DOHH2 (cell line): ENCODE results near the gene TMPRSS9.
"Not testable (repeated sequence)": the region's sequence is repeated elsewhere in the genome, so short reads cannot be mapped to it uniquely, and the experiment has no call there.

ENCODE experiments used
- H3F3A ChIP-seq: fragments of 200-600 bp; sonication (generic), shearing (Covaris generic); 2 replicates; pipeline ENCODE4 v1.6.0; 2016; ENCODE audit warnings: antibody characterized with exemption, mild to moderate bottlenecking; ENCODE audit not compliant: control insufficient read depth, insufficient read depth
- H3K27ac ChIP-seq: fragments of 200-600 bp; sonication (generic); 2 replicates; pipeline ENCODE4 v1.5.1; 2014; ENCODE audit warnings: low read depth, mild to moderate bottlenecking, low read length, moderate library complexity
- H3K27me3 ChIP-seq: fragments of 200-600 bp; sonication (generic); 2 replicates; pipeline ENCODE4 v1.6.1; 2014; ENCODE audit warnings: mild to moderate bottlenecking, low read length, mixed read lengths; ENCODE audit not compliant: control insufficient read depth
- H3K36me3 ChIP-seq: fragments of 200-600 bp; sonication (generic); 2 replicates; pipeline ENCODE4 v1.6.1; 2014; ENCODE audit warnings: mild to moderate bottlenecking, low read length, moderate library complexity, mixed read lengths; ENCODE audit not compliant: control insufficient read depth
- H3K4me1 ChIP-seq: fragments of 200-600 bp; sonication (generic); 2 replicates; pipeline ENCODE4 v1.6.1; 2014; ENCODE audit warnings: mild to moderate bottlenecking, low read length, mixed read lengths; ENCODE audit not compliant: control insufficient read depth
- H3K4me2 ChIP-seq: fragments of 200-600 bp; sonication (generic); 2 replicates; pipeline ENCODE4 v1.6.0; 2014; ENCODE audit warnings: mild to moderate bottlenecking, low read length, moderate library complexity
- H3K4me3 ChIP-seq: fragments of 200-600 bp; sonication (generic); 2 replicates; pipeline ENCODE4 v1.5.1; 2014; ENCODE audit warnings: mild to moderate bottlenecking, low read length, mixed read lengths
- H3K79me2 ChIP-seq: fragments of 200-600 bp; sonication (generic); 2 replicates; pipeline ENCODE4 v1.6.1; 2014; ENCODE audit warnings: mild to moderate bottlenecking, low read length, mixed read lengths; ENCODE audit not compliant: control insufficient read depth
- H3K9me2 ChIP-seq: fragments of 200-600 bp; sonication (generic); replicated peaks from 2 replicates; pipeline ENCODE4 v1.6.1; 2014; ENCODE audit warnings: mild to moderate bottlenecking, low read length, mixed read lengths; ENCODE audit not compliant: control insufficient read depth
- H3K9me3 ChIP-seq: fragments of 200-600 bp; sonication (generic); 2 replicates; pipeline ENCODE4 v1.6.1; 2014; ENCODE audit warnings: antibody characterized with exemption, low read length, mixed read lengths; ENCODE audit not compliant: control insufficient read depth, insufficient read depth
- H4K20me1 ChIP-seq: fragments of 200-600 bp; sonication (generic); 2 replicates; pipeline ENCODE4 v1.6.0; 2014; ENCODE audit warnings: low read depth, mild to moderate bottlenecking, antibody characterized with exemption, low read length, moderate library complexity; ENCODE audit not compliant: control insufficient read depth, insufficient read depth
- EZH2phosphoT487 ChIP-seq: fragments of 200-600 bp; sonication (generic); IDR thresholded peaks from 2 replicates; pipeline ENCODE4 v1.6.1; 2017; ENCODE audit warnings: borderline replicate concordance, mild to moderate bottlenecking, antibody characterized with exemption, low read length, moderate library complexity, mixed read lengths
- TF ChIP-seq, protein P1 (sequence below): fragments of 200-600 bp; sonication (generic); IDR thresholded peaks from one replicate; pipeline ENCODE4 v1.5.1; 2014; ENCODE audit warnings: antibody characterized with exemption, mild to moderate bottlenecking, low read depth, low read length; ENCODE audit not compliant: poor library complexity, severe bottlenecking

Gene TMPRSS9

DNA sequence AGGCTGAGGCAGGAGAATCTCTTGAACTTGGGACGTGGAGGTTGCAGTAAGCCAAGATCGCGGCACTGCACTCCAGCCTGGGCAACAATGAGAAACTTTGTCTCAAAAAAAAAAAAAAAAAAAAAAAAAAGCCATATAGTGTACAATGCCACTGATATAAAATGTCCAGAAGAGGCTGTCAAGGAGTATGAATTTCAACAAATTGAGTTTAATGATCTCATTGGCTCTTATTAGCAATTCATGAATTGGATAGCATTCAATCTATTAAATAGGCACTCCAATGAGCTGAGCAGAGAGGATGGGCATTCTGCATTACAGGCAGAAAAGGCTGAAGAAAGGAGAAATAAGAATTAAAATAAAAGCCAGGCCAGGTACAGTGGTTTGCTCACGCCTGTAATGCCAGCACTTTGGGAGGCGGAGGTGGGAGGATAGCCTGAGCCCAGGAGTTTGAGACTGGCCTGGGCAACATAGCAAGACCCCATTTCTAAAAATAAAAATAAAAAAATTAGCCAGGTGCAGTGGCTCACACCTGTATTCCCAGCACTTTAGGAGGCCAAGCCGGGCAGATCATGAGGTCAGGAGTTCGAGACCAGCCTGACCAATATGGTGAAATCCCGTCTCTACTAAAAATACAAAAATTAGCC lies 97.5 kb downstream of the TMPRSS9 start:
- H3K9me3 ChIP-seq: no peaks in the 10 kb centered on the region
- H3F3A ChIP-seq: no peaks in the 10 kb centered on the region
- peaks cover 52% of the 10 kb centered on the region for H3K4me1 ChIP-seq
- peaks cover 45% of the 10 kb centered on the region for H3K79me2 ChIP-seq
- H3K36me3 ChIP-seq: peaks cover 26% of the 10 kb centered on the region
- TF ChIP-seq, protein P1, sequence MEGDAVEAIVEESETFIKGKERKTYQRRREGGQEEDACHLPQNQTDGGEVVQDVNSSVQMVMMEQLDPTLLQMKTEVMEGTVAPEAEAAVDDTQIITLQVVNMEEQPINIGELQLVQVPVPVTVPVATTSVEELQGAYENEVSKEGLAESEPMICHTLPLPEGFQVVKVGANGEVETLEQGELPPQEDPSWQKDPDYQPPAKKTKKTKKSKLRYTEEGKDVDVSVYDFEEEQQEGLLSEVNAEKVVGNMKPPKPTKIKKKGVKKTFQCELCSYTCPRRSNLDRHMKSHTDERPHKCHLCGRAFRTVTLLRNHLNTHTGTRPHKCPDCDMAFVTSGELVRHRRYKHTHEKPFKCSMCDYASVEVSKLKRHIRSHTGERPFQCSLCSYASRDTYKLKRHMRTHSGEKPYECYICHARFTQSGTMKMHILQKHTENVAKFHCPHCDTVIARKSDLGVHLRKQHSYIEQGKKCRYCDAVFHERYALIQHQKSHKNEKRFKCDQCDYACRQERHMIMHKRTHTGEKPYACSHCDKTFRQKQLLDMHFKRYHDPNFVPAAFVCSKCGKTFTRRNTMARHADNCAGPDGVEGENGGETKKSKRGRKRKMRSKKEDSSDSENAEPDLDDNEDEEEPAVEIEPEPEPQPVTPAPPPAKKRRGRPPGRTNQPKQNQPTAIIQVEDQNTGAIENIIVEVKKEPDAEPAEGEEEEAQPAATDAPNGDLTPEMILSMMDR: no peak
- TF ChIP-seq EZH2phosphoT487: no peak
- H3K4me2 ChIP-seq: peak overlapping the region; percentile 90
- H3K9me2 ChIP-seq: no peaks in the 10 kb centered on the region
- H3K27me3 ChIP-seq: peaks cover 4% of the 10 kb centered on the region
- no peak overlapping the region for H3K27ac ChIP-seq
- peak overlapping the region; percentile 74 for H3K4me3 ChIP-seq
- H4K20me1 ChIP-seq: peaks cover 9% of the 10 kb centered on the region; the same call in 1 of the 2 replicates

DNA sequence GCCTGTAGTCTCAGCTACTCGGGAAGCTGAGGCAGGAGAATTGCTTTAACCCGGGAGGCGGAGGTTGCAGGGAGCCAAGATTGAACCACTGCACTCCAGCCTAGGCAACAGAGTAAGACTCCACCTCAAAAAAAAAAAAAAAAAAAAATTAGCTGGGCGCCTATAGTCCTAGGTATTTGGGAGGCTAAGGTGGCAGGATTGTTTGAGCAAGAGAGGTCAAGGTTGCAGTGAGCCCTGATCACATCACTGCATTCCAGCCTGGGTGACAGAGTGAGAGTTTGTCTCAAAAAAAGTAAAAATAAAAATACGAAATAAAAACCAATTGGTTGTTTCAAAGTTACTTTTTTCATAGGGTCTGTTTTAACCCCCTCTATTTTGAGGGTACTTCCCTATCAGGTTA lies 98.0 kb downstream of the TMPRSS9 start:
- H3K79me2 ChIP-seq: peaks cover 39% of the 10 kb centered on the region
- H4K20me1 ChIP-seq: peaks cover 9% of the 10 kb centered on the region; the same call in 1 of the 2 replicates
- H3K4me3 ChIP-seq: no peak overlapping the region
- peaks cover 47% of the 10 kb centered on the region for H3K4me1 ChIP-seq
- H3K9me2 ChIP-seq: no peaks in the 10 kb centered on the region
- TF ChIP-seq EZH2phosphoT487: no peak
- TF ChIP-seq, protein P1: no peak
- no peaks in the 10 kb centered on the region for H3K9me3 ChIP-seq
- peaks cover 8% of the 10 kb centered on the region for H3K27me3 ChIP-seq
- H3K4me2 ChIP-seq: no peak overlapping the region
- no peak overlapping the region for H3K27ac ChIP-seq
- no peaks in the 10 kb centered on the region for H3F3A ChIP-seq
- peaks cover 21% of the 10 kb centered on the region for H3K36me3 ChIP-seq

DNA sequence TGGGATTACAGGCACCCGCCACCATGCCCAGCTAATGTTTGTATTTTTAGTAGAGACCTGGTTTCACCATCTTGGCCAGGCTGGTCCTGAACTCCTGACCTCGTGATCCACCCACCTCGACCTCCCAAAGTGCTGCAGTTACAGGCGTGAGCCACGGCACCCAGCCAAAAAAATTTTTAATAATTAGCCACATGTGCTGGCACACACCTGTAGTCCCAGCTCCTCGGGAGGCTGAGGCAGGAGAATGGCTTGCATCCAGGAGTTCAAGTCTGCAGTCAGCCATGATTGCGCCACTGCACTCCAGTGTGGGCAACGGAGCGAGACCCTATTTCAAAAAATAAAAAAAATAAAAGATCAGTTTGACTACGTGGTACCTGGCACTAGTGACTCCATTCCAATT lies 98.7 kb downstream of the TMPRSS9 start:
- H3K9me2 ChIP-seq, H3K9me3 ChIP-seq, H3K4me2 ChIP-seq, H3K27me3 ChIP-seq, H4K20me1 ChIP-seq, H3K27ac ChIP-seq, H3F3A ChIP-seq, H3K4me3 ChIP-seq: not testable (repeated sequence)
- Histone ChIP-seq H3K4me1 (peaks cover 40% of the 10 kb centered on the region), H3K36me3 (peaks cover 14% of the 10 kb centered on the region), H3K79me2 (peaks cover 32% of the 10 kb centered on the region)

DNA sequence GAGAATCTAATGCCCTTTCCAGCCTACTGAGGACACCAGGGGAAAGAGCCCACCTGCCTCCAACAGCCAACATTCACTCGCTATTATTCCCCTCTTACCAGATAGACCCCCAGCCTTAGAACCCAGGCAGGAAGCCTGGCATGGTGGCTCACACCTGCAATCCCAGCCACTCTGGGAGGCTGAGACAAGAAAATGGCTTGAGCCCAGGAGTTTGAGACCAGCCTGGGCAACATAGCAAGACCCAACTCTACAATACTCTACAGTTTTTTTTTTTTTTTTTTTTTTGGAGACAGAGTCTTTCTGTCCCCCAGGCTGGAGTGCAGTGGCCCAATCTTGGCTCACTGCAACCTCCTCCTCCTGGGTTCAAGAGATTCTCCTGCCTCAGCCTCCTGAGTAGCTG lies 100.2 kb downstream of the TMPRSS9 start:
- no peak overlapping the region for H3K4me3 ChIP-seq
- TF ChIP-seq, protein P1: no peak
- no peak for TF ChIP-seq EZH2phosphoT487
- H4K20me1 ChIP-seq: peaks cover 6% of the 10 kb centered on the region; the same call in 1 of the 2 replicates
- H3K9me2 ChIP-seq: no peaks in the 10 kb centered on the region
- H3F3A ChIP-seq: no peaks in the 10 kb centered on the region; the same call in 1 of the 2 replicates
- peaks cover 8% of the 10 kb centered on the region for H3K27me3 ChIP-seq
- H3K4me2 ChIP-seq: no peak overlapping the region
- H3K4me1 ChIP-seq: peaks cover 28% of the 10 kb centered on the region
- H3K36me3 ChIP-seq: peaks cover 12% of the 10 kb centered on the region
- H3K27ac ChIP-seq: no peak overlapping the region
- H3K79me2 ChIP-seq: peaks cover 17% of the 10 kb centered on the region
- H3K9me3 ChIP-seq: no peaks in the 10 kb centered on the region
